ENCODE data around the gene NEDD4L. TPM values are rescaled to one million over a fixed set of nuclear protein-coding genes. Genes with fewer than 3 reads are reported as not detected.

The NEDD4L gene
- total and polyA plus RNA-seq, 4 donors = 40.2 to 308 (median 148) TPM

DNA sequence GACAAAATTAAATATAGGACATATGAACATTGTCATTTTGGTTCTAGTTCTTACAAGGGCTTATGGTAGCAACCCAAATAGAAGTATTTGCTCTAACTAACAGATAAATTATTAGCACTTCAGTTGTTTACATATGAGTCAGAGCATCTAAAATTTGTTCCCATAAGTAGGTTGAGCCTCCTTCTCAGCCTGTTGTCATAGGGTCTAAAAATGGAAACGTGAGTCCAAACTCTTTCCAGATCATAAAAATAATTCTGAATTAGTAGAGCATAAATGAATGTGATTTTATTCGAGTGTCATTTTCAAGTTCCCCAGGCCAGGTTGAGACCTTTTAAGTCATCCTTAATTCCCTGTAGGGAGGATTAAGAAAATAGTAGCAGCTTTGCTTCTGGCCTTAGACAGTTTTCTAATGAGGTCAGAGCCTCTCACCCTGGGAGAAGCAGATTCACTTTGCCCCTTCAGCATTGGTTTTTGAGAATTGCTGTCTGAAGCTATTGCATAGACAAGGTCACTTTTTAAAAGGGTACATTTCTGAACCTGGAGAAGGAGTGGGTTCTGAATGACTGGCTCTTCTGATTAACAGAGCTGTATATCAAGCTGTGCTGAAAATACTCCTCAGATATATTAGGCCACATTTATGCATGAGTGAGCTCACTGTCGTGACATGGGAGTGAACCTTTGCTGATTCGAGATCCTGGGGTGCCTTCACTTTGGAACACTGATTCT is 164.3 kb downstream of the NEDD4L start:
- TF ChIP-seq, protein P1, sequence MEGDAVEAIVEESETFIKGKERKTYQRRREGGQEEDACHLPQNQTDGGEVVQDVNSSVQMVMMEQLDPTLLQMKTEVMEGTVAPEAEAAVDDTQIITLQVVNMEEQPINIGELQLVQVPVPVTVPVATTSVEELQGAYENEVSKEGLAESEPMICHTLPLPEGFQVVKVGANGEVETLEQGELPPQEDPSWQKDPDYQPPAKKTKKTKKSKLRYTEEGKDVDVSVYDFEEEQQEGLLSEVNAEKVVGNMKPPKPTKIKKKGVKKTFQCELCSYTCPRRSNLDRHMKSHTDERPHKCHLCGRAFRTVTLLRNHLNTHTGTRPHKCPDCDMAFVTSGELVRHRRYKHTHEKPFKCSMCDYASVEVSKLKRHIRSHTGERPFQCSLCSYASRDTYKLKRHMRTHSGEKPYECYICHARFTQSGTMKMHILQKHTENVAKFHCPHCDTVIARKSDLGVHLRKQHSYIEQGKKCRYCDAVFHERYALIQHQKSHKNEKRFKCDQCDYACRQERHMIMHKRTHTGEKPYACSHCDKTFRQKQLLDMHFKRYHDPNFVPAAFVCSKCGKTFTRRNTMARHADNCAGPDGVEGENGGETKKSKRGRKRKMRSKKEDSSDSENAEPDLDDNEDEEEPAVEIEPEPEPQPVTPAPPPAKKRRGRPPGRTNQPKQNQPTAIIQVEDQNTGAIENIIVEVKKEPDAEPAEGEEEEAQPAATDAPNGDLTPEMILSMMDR (IDR thresholded peaks at IDR 0.05; ENCODE audit: control extremely low read depth, extremely low read depth) = no peak
- Histone ChIP-seq H3K4me3 (no peak overlapping the region), H3K4me1 (ENCODE audit: control insufficient read depth in 5 of 5, insufficient read depth in 5 of 5, low read length in 5 of 5) (peaks cover 6 to 26% (median 6%) of the 10 kb centered on the region in 5 donors), H3K9me3 (ENCODE audit: control insufficient read depth in 4 of 4, insufficient read depth in 3 of 4, low read length in 3 of 4) (no peaks in the 10 kb centered on the region), H3K9ac (ENCODE audit: insufficient read depth in 1 of 2, low read length in 2 of 2) (no peak overlapping the region), H3K27me3 (ENCODE audit: control insufficient read depth in 3 of 3, insufficient read depth in 3 of 3, low read length in 2 of 3) (no peaks in the 10 kb centered on the region), H3K36me3 (ENCODE audit: control insufficient read depth in 4 of 4, insufficient read depth in 4 of 4, low read length in 4 of 4) (no peaks in the 10 kb centered on the region), H3K27ac (ENCODE audit: low read depth in 1 of 2, low read length in 1 of 2) (peak overlapping the region; percentile 29 to 87)
- WGBS, 2 donors = 50 to 73% methylated on average over 4 of the region's 4 CpGs
- no peak for DNase-seq
- no peak for ATAC-seq (ENCODE audit: insufficient read depth, low FRiP score)

DNA sequence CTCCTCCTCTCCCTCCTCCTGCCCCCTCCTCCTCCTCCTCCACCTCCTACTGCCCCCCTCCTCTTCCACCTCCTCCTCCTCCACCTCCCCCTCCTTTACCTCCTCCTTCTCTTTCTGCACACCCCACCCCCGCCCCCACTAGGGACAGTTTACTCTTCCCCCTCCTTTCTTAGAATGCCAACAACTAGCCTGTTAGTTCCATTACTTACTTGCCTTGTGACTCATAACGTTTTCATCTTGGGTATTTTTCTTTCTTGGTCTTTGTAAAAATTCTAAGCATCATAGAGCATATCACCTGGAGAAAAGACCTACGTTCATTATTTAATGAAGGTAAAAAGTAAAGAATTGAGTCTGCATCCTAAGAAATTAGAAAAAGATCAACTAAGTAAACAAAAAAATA is 165.3 kb downstream of the NEDD4L start:
- Histone ChIP-seq H3K4me1 (ENCODE audit: control insufficient read depth in 5 of 5, insufficient read depth in 5 of 5, low read length in 5 of 5) (peaks cover 6 to 30% (median 8%) of the 10 kb centered on the region in 5 donors), H3K27me3 (ENCODE audit: control insufficient read depth in 3 of 3, insufficient read depth in 3 of 3, low read length in 2 of 3) (no peaks in the 10 kb centered on the region), H3K36me3 (ENCODE audit: control insufficient read depth in 4 of 4, insufficient read depth in 4 of 4, low read length in 4 of 4) (no peaks in the 10 kb centered on the region), H3K9me3 (ENCODE audit: control insufficient read depth in 4 of 4, insufficient read depth in 3 of 4, low read length in 3 of 4) (no peaks in the 10 kb centered on the region), H3K4me3 (no peak overlapping the region), H3K9ac (ENCODE audit: insufficient read depth in 1 of 2, low read length in 2 of 2) (no peak overlapping the region), H3K27ac (ENCODE audit: low read depth in 1 of 2, low read length in 1 of 2) (no peak overlapping the region)
- DNase-seq = no peak
- 64 to 75% methylated on average over 2 to 3 of the region's 3 CpGs for WGBS, 2 donors
- TF ChIP-seq, protein P1 (IDR thresholded peaks at IDR 0.05; ENCODE audit: control extremely low read depth, extremely low read depth) = no peak
- no peak for ATAC-seq (ENCODE audit: insufficient read depth, low FRiP score)

DNA sequence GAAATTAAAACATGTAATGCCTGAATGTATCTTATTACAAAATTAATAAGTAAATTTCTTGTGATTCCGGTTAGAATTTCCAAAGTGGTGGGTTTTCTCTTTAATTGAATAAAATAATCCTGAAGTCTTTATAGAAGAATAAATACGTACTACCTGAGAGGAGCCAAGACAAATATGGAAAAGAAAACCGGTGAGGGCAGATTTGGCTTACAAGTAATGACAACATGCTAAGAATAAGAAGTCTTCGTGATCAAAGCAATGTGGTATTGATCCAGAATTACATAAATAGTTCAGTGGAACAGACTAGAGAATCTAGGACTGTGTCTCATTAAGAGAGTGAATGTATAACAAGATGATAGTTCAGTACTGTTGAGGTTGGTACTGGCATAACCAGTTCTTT is 167.5 kb downstream of the NEDD4L start:
- Histone ChIP-seq H3K9ac (ENCODE audit: insufficient read depth in 1 of 2, low read length in 2 of 2) (no peak overlapping the region), H3K27me3 (ENCODE audit: control insufficient read depth in 3 of 3, insufficient read depth in 3 of 3, low read length in 2 of 3) (no peaks in the 10 kb centered on the region), H3K27ac (ENCODE audit: low read depth in 1 of 2, low read length in 1 of 2) (no peak overlapping the region), H3K9me3 (ENCODE audit: control insufficient read depth in 4 of 4, insufficient read depth in 3 of 4, low read length in 3 of 4) (no peaks in the 10 kb centered on the region), H3K4me3 (no peak overlapping the region), H3K36me3 (ENCODE audit: control insufficient read depth in 4 of 4, insufficient read depth in 4 of 4, low read length in 4 of 4) (no peaks in the 10 kb centered on the region), H3K4me1 (ENCODE audit: control insufficient read depth in 5 of 5, insufficient read depth in 5 of 5, low read length in 5 of 5) (peaks cover 6 to 26% (median 10%) of the 10 kb centered on the region in 5 donors)
- DNase-seq (no peak), ATAC-seq (ENCODE audit: insufficient read depth, low FRiP score) (no peak)
- WGBS, 2 donors = 72 to 90% methylated on average over 4 of the region's 4 CpGs
- TF ChIP-seq, protein P1 (IDR thresholded peaks at IDR 0.05; ENCODE audit: control extremely low read depth, extremely low read depth) = no peak

All from lung (tissue), 12 donors.